HG03039 (cell line): Measurements from ENCODE around the gene PITPNB.

Experiments used
- ATAC-seq: cut with Tn5 transposase; IDR thresholded peaks from one replicate; pipeline ENCODE4 v1.9.1; 2021; ENCODE audit warnings: mild to moderate bottlenecking, moderate library complexity; ENCODE audit not compliant: unreplicated experiment

Gene PITPNB

GRCh38 chr22:27835446-27835845 lies 83.6 kb downstream of the PITPNB start:
- ATAC-seq: no peak

- ATAC-seq: no peak
Observed at GRCh38 chr22:27834364-27835185, 84.5 kb downstream of the PITPNB start.

GRCh38 chr22:27833803-27834202 lies 85.3 kb downstream of the PITPNB start:
- no peak for ATAC-seq

GRCh38 chr22:27832606-27833005 lies 86.5 kb downstream of the PITPNB start:
- ATAC-seq: no peak

- no peak for ATAC-seq
Observed at GRCh38 chr22:27829620-27830019, 89.4 kb downstream of the PITPNB start.

- no peak for ATAC-seq
Observed at GRCh38 chr22:27827604-27828587, 91.2 kb downstream of the PITPNB start.

- ATAC-seq: no peak
Observed at GRCh38 chr22:27825174-27825573, 93.9 kb downstream of the PITPNB start.

GRCh38 chr22:27823221-27823620 lies 95.8 kb downstream of the PITPNB start:
- ATAC-seq: no peak

GRCh38 chr22:27820896-27821866 lies 97.9 kb downstream of the PITPNB start:
- ATAC-seq: no peak

- ATAC-seq: no peak
Observed at GRCh38 chr22:27816552-27816951, 102.5 kb downstream of the PITPNB start.

GRCh38 chr22:27815826-27816530 lies 103.1 kb downstream of the PITPNB start:
- no peak for ATAC-seq

GRCh38 chr22:27814993-27815392 lies 104.1 kb downstream of the PITPNB start:
- ATAC-seq: no peak

GRCh38 chr22:27811778-27812177 lies 107.3 kb downstream of the PITPNB start:
- ATAC-seq: no peak

- ATAC-seq: no peak
Observed at GRCh38 chr22:27810609-27811151, 108.4 kb downstream of the PITPNB start.

- no peak for ATAC-seq
Observed at GRCh38 chr22:27809700-27810608, 109.1 kb downstream of the PITPNB start.

GRCh38 chr22:27809226-27809603 lies 109.8 kb downstream of the PITPNB start:
- no peak for ATAC-seq

GRCh38 chr22:27808451-27809225 lies 110.4 kb downstream of the PITPNB start:
- ATAC-seq: no peak

GRCh38 chr22:27805841-27806240 lies 113.2 kb downstream of the PITPNB start:
- no peak for ATAC-seq
